Measurements from ENCODE around the gene MACROD2.

MACROD2 gene

GRCh38 chr20:15756754-15757115, 1761.4 kb downstream of the MACROD2 start:
- no peaks in the 10 kb centered on the region for H3K4me1 ChIP-seq (ENCODE audit: control insufficient read depth, insufficient read depth, low read length)
- no peaks in the 10 kb centered on the region for H3K27me3 ChIP-seq (ENCODE audit: control insufficient read depth, insufficient read depth, low read length)

GRCh38 chr20:15759594-15759993, 1764.3 kb downstream of the MACROD2 start:
- no peak overlapping the region for H3K9ac ChIP-seq (ENCODE audit: low read depth, low read length)
- no peaks in the 10 kb centered on the region for H3K4me1 ChIP-seq (ENCODE audit: control insufficient read depth, insufficient read depth, low read length)
- no peaks in the 10 kb centered on the region for H3K9me3 ChIP-seq (ENCODE audit: control insufficient read depth, insufficient read depth, low read length)

More at GRCh38 chr20:15756754-15757115, 1761.4 kb downstream of the MACROD2 start:
- H3K4me3 ChIP-seq (ENCODE audit: low read depth, low read length): no peak overlapping the region
- H3K36me3 ChIP-seq (ENCODE audit: control insufficient read depth, insufficient read depth, low read length): no peaks in the 10 kb centered on the region
- H3K9ac ChIP-seq (ENCODE audit: low read depth, low read length): no peak overlapping the region
- H3K9me3 ChIP-seq (ENCODE audit: control insufficient read depth, insufficient read depth, low read length): no peaks in the 10 kb centered on the region

GRCh38 chr20:15760001-15760621, 1764.8 kb downstream of the MACROD2 start:
- Histone ChIP-seq H3K4me1 (ENCODE audit: control insufficient read depth, insufficient read depth, low read length) (no peaks in the 10 kb centered on the region), H3K4me3 (ENCODE audit: low read depth, low read length) (no peak overlapping the region), H3K27me3 (ENCODE audit: control insufficient read depth, insufficient read depth, low read length) (no peaks in the 10 kb centered on the region), H3K36me3 (ENCODE audit: control insufficient read depth, insufficient read depth, low read length) (no peaks in the 10 kb centered on the region), H3K9ac (ENCODE audit: low read depth, low read length) (no peak overlapping the region), H3K9me3 (ENCODE audit: control insufficient read depth, insufficient read depth, low read length) (no peaks in the 10 kb centered on the region)

More at GRCh38 chr20:15759594-15759993, 1764.3 kb downstream of the MACROD2 start:
- Histone ChIP-seq H3K4me3 (ENCODE audit: low read depth, low read length) (no peak overlapping the region), H3K27me3 (ENCODE audit: control insufficient read depth, insufficient read depth, low read length) (no peaks in the 10 kb centered on the region), H3K36me3 (ENCODE audit: control insufficient read depth, insufficient read depth, low read length) (no peaks in the 10 kb centered on the region)

GRCh38 chr20:15763366-15763765, 1768.0 kb downstream of the MACROD2 start:
- Histone ChIP-seq H3K27me3 (ENCODE audit: control insufficient read depth, insufficient read depth, low read length) (no peaks in the 10 kb centered on the region), H3K4me3 (ENCODE audit: low read depth, low read length) (no peak overlapping the region), H3K4me1 (ENCODE audit: control insufficient read depth, insufficient read depth, low read length) (no peaks in the 10 kb centered on the region), H3K9ac (ENCODE audit: low read depth, low read length) (no peak overlapping the region), H3K9me3 (ENCODE audit: control insufficient read depth, insufficient read depth, low read length) (no peaks in the 10 kb centered on the region), H3K36me3 (ENCODE audit: control insufficient read depth, insufficient read depth, low read length) (no peaks in the 10 kb centered on the region)

- H3K36me3 ChIP-seq (ENCODE audit: control insufficient read depth, insufficient read depth, low read length): no peaks in the 10 kb centered on the region
- no peak overlapping the region for H3K4me3 ChIP-seq (ENCODE audit: low read depth, low read length)
- peaks cover 3% of the 10 kb centered on the region for H3K4me1 ChIP-seq (ENCODE audit: control insufficient read depth, insufficient read depth, low read length)
- no peak overlapping the region for H3K9ac ChIP-seq (ENCODE audit: low read depth, low read length)
- no peaks in the 10 kb centered on the region for H3K27me3 ChIP-seq (ENCODE audit: control insufficient read depth, insufficient read depth, low read length)
- no peaks in the 10 kb centered on the region for H3K9me3 ChIP-seq (ENCODE audit: control insufficient read depth, insufficient read depth, low read length)
Measured at GRCh38 chr20:15767586-15767985, 1772.3 kb downstream of the MACROD2 start.

- Histone ChIP-seq H3K27me3 (ENCODE audit: control insufficient read depth, insufficient read depth, low read length) (no peaks in the 10 kb centered on the region), H3K4me3 (ENCODE audit: low read depth, low read length) (no peak overlapping the region), H3K36me3 (ENCODE audit: control insufficient read depth, insufficient read depth, low read length) (no peaks in the 10 kb centered on the region), H3K4me1 (ENCODE audit: control insufficient read depth, insufficient read depth, low read length) (peaks cover 3% of the 10 kb centered on the region), H3K9me3 (ENCODE audit: control insufficient read depth, insufficient read depth, low read length) (no peaks in the 10 kb centered on the region), H3K9ac (ENCODE audit: low read depth, low read length) (no peak overlapping the region)
Measured at GRCh38 chr20:15767999-15768741, 1772.9 kb downstream of the MACROD2 start.

- Histone ChIP-seq H3K4me1 (ENCODE audit: control insufficient read depth, insufficient read depth, low read length) (peaks cover 13% of the 10 kb centered on the region), H3K4me3 (ENCODE audit: low read depth, low read length) (no peak overlapping the region), H3K9ac (ENCODE audit: low read depth, low read length) (no peak overlapping the region), H3K9me3 (ENCODE audit: control insufficient read depth, insufficient read depth, low read length) (no peaks in the 10 kb centered on the region), H3K36me3 (ENCODE audit: control insufficient read depth, insufficient read depth, low read length) (no peaks in the 10 kb centered on the region), H3K27me3 (ENCODE audit: control insufficient read depth, insufficient read depth, low read length) (no peaks in the 10 kb centered on the region)
Measured at GRCh38 chr20:15772826-15773225, 1777.5 kb downstream of the MACROD2 start.

- Histone ChIP-seq H3K27me3 (ENCODE audit: control insufficient read depth, insufficient read depth, low read length) (no peaks in the 10 kb centered on the region), H3K36me3 (ENCODE audit: control insufficient read depth, insufficient read depth, low read length) (no peaks in the 10 kb centered on the region), H3K9me3 (ENCODE audit: control insufficient read depth, insufficient read depth, low read length) (no peaks in the 10 kb centered on the region), H3K9ac (ENCODE audit: low read depth, low read length) (no peak overlapping the region), H3K4me1 (ENCODE audit: control insufficient read depth, insufficient read depth, low read length) (peaks cover 13% of the 10 kb centered on the region), H3K4me3 (ENCODE audit: low read depth, low read length) (no peak overlapping the region)
Measured at GRCh38 chr20:15774926-15775325, 1779.6 kb downstream of the MACROD2 start.

GRCh38 chr20:15776770-15777466, 1781.6 kb downstream of the MACROD2 start:
- no peak overlapping the region for H3K9ac ChIP-seq (ENCODE audit: low read depth, low read length)
- no peak overlapping the region for H3K4me3 ChIP-seq (ENCODE audit: low read depth, low read length)
- no peaks in the 10 kb centered on the region for H3K27me3 ChIP-seq (ENCODE audit: control insufficient read depth, insufficient read depth, low read length)
- no peaks in the 10 kb centered on the region for H3K9me3 ChIP-seq (ENCODE audit: control insufficient read depth, insufficient read depth, low read length)
- peaks cover 10% of the 10 kb centered on the region for H3K4me1 ChIP-seq (ENCODE audit: control insufficient read depth, insufficient read depth, low read length)
- no peaks in the 10 kb centered on the region for H3K36me3 ChIP-seq (ENCODE audit: control insufficient read depth, insufficient read depth, low read length)

GRCh38 chr20:15784020-15784419, 1788.7 kb downstream of the MACROD2 start:
- H3K9me3 ChIP-seq (ENCODE audit: control insufficient read depth, insufficient read depth, low read length): no peaks in the 10 kb centered on the region

GRCh38 chr20:15789079-15789478, 1793.8 kb downstream of the MACROD2 start:
- no peaks in the 10 kb centered on the region for H3K27me3 ChIP-seq (ENCODE audit: control insufficient read depth, insufficient read depth, low read length)
- no peak overlapping the region for H3K9ac ChIP-seq (ENCODE audit: low read depth, low read length)
- no peak overlapping the region for H3K4me3 ChIP-seq (ENCODE audit: low read depth, low read length)
- no peaks in the 10 kb centered on the region for H3K36me3 ChIP-seq (ENCODE audit: control insufficient read depth, insufficient read depth, low read length)
- H3K9me3 ChIP-seq (ENCODE audit: control insufficient read depth, insufficient read depth, low read length): no peaks in the 10 kb centered on the region
- H3K4me1 ChIP-seq (ENCODE audit: control insufficient read depth, insufficient read depth, low read length): peaks cover 12% of the 10 kb centered on the region

More at GRCh38 chr20:15784020-15784419, 1788.7 kb downstream of the MACROD2 start:
- no peaks in the 10 kb centered on the region for H3K27me3 ChIP-seq (ENCODE audit: control insufficient read depth, insufficient read depth, low read length)
- H3K36me3 ChIP-seq (ENCODE audit: control insufficient read depth, insufficient read depth, low read length): no peaks in the 10 kb centered on the region
- H3K4me1 ChIP-seq (ENCODE audit: control insufficient read depth, insufficient read depth, low read length): peaks cover 12% of the 10 kb centered on the region
- H3K9ac ChIP-seq (ENCODE audit: low read depth, low read length): no peak overlapping the region
- H3K4me3 ChIP-seq (ENCODE audit: low read depth, low read length): no peak overlapping the region

- H3K4me1 ChIP-seq (ENCODE audit: control insufficient read depth, insufficient read depth, low read length): peaks cover 9% of the 10 kb centered on the region
- no peaks in the 10 kb centered on the region for H3K36me3 ChIP-seq (ENCODE audit: control insufficient read depth, insufficient read depth, low read length)
- no peaks in the 10 kb centered on the region for H3K27me3 ChIP-seq (ENCODE audit: control insufficient read depth, insufficient read depth, low read length)
- no peaks in the 10 kb centered on the region for H3K9me3 ChIP-seq (ENCODE audit: control insufficient read depth, insufficient read depth, low read length)
- no peak overlapping the region for H3K4me3 ChIP-seq (ENCODE audit: low read depth, low read length)
- H3K9ac ChIP-seq (ENCODE audit: low read depth, low read length): no peak overlapping the region
Measured at GRCh38 chr20:15792855-15793254, 1797.5 kb downstream of the MACROD2 start.

All from iPS-15b (cell line).